ENCODE measurements around the gene XYLB. TPM values are rescaled to one million over a fixed set of nuclear protein-coding genes. Genes with fewer than 3 reads are reported as not detected.

XYLB gene
- total RNA-seq, 1 experiment from 2014 or later: 3.3 TPM

DNA sequence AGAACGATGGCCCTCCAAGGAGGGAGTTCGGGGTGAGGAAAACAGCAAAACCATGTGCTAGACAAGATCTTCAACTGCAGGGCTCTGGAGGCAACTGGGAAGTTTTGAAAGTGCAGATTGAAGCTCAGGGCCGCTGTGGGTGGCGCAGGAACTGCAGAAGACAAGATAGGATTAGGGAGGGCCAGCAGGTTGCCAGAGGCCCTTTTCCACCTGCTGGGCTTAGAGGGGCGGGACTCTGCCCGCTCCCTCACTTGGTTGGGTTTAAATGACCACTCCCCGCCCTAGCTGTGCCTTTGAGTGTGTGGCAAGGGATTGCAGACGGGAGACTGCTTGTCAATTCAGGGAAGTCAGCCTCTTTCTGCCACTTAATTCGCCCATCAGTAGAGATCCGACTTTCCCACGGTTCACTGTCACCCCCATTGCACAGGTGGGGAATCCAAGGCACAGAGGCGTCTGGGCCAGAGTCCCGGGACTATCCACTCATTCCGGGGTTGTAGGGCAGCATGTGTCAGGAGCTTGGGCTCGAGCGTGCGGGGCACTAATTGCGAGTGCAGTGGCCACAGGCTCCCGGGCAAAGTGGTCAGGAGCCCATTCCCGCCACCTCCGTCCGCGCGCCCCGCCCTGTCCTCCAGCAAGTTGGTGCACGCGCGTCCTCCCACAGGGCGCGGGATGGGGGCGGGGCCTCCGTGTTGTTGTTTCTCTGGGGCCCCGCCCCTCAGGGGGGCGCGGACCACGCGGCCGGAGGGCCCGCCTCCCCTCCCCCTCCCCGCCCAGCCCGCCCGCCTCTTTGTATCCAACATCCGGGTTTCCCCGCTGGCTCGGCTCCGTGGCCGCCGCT lies 106.7 kb downstream of the XYLB start, which contains the start of gene ACVR2B (continued):
- TF ChIP-seq TEAD1 (CRISPR knock-in tag; IDR thresholded peaks at IDR 0.05) (no peak), ZNF263 (CRISPR knock-in tag; IDR thresholded peaks at IDR 0.05; ENCODE audit: low read depth) (no peak), GTF2I (CRISPR knock-in tag; conservative IDR thresholded peaks at IDR 0.05) (0 out of 2 replicates have a peak, but pooled peaks have one; percentile 5), E2F4 (CRISPR knock-in tag; IDR thresholded peaks at IDR 0.05; ENCODE audit: borderline replicate concordance, low read depth) (no peak), ZNF671 (CRISPR knock-in tag; IDR thresholded peaks at IDR 0.05) (no peak), TCF7 (CRISPR knock-in tag; IDR thresholded peaks at IDR 0.05; ENCODE audit: low read depth) (no peak)
- TF ChIP-seq, protein P1, sequence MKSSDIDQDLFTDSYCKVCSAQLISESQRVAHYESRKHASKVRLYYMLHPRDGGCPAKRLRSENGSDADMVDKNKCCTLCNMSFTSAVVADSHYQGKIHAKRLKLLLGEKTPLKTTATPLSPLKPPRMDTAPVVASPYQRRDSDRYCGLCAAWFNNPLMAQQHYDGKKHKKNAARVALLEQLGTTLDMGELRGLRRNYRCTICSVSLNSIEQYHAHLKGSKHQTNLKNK (CRISPR knock-in tag; IDR thresholded peaks at IDR 0.05): no peak

- ChIA-PET POLR2A (no interaction called here), CTCF (interaction anchor here (1.4 to 1.6 kb wide), 3 partner anchors 42 to 457 kb away, joined by 3 to 20 read pairs (median 4); partner anchors contain the start of genes EXOG and XYLB)
- H3K36me3 Mint-ChIP-seq: peaks cover 6% of the 10 kb centered on the region
- H3K27ac Mint-ChIP-seq: no peak overlapping the region
- peak overlapping the region; percentile 80 for H3K4me3 Mint-ChIP-seq
- DNase-seq (ENCODE audit: low spot score) (no peak), ATAC-seq (no peak)
- TF ChIP-seq, protein P2, sequence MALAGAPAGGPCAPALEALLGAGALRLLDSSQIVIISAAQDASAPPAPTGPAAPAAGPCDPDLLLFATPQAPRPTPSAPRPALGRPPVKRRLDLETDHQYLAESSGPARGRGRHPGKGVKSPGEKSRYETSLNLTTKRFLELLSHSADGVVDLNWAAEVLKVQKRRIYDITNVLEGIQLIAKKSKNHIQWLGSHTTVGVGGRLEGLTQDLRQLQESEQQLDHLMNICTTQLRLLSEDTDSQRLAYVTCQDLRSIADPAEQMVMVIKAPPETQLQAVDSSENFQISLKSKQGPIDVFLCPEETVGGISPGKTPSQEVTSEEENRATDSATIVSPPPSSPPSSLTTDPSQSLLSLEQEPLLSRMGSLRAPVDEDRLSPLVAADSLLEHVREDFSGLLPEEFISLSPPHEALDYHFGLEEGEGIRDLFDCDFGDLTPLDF (CRISPR knock-in tag; IDR thresholded peaks at IDR 0.05): no peak
- TF ChIP-seq USF2 (CRISPR knock-in tag; IDR thresholded peaks at IDR 0.05) (no peak), STAT6 (CRISPR knock-in tag; conservative IDR thresholded peaks at IDR 0.05; ENCODE audit: low read depth) (no peak), FOXK1 (CRISPR knock-in tag; IDR thresholded peaks at IDR 0.05) (no peak), PRRX2 (CRISPR knock-in tag; IDR thresholded peaks at IDR 0.05) (0 out of 2 replicates have a peak, but pooled peaks have one; percentile 28)
- H3K27me3 Mint-ChIP-seq (ENCODE audit: low read depth): no peaks in the 10 kb centered on the region; the same call in 1 of the 2 replicates
- peaks cover 13% of the 10 kb centered on the region for H3K9me3 Mint-ChIP-seq
- peaks cover 36% of the 10 kb centered on the region for H3K4me1 Mint-ChIP-seq
These were observed 107.3 kb downstream of the XYLB start for GRCh38 chr3:38453913-38454177.

- Mint-ChIP-seq H3K4me3 (peak overlapping the region; percentile 98), H3K4me1 (peaks cover 40% of the 10 kb centered on the region), H3K27ac (peak overlapping the region; percentile 98), H3K36me3 (peaks cover 6% of the 10 kb centered on the region), H3K9me3 (peaks cover 13% of the 10 kb centered on the region), H3K27me3 (ENCODE audit: low read depth) (no peaks in the 10 kb centered on the region; the same call in 1 of the 2 replicates)
- TF ChIP-seq FOXP4 (CRISPR knock-in tag; IDR thresholded peaks at IDR 0.05) (0 out of 2 replicates have a peak, but pooled peaks have one; percentile 24), MYBL2 (CRISPR knock-in tag; IDR thresholded peaks at IDR 0.05) (0 out of 2 replicates have a peak, but pooled peaks have one; percentile 1), FOXP1 (CRISPR knock-in tag; IDR thresholded peaks at IDR 0.05; ENCODE audit: borderline replicate concordance) (0 out of 2 replicates have a peak, but pooled peaks have one; percentile 34), EMX1 (CRISPR knock-in tag; IDR thresholded peaks at IDR 0.05) (no peak), FOXK1 (CRISPR knock-in tag; IDR thresholded peaks at IDR 0.05) (peak; percentile 75; the same call in 1 of the 2 replicates), NR2C2 (CRISPR knock-in tag; IDR thresholded peaks at IDR 0.05) (0 out of 2 replicates have a peak, but pooled peaks have one; percentile 18), ZNF416 (CRISPR knock-in tag; IDR thresholded peaks at IDR 0.05) (0 out of 2 replicates have a peak, but pooled peaks have one; percentile 6), SMAD3 (CRISPR knock-in tag; IDR thresholded peaks at IDR 0.05; ENCODE audit: borderline replicate concordance) (no peak), RELA (CRISPR knock-in tag; IDR thresholded peaks at IDR 0.05; ENCODE audit: borderline replicate concordance) (no peak), JAZF1 (CRISPR knock-in tag; IDR thresholded peaks at IDR 0.05) (no peak)
- TF ChIP-seq, protein P1 (CRISPR knock-in tag; IDR thresholded peaks at IDR 0.05): no peak
- ATAC-seq (no peak; the same call in 1 of the 2 replicates), DNase-seq (ENCODE audit: low spot score) (peak; percentile 31)
- CTCF ChIA-PET: interaction anchor here (1.1 to 2.4 kb wide), 2 partner anchors 107 to 318 kb away, joined by 3 to 13 read pairs; partner anchors contain the start of genes ACAA1 and XYLB
- POLR2A ChIA-PET: interaction anchor here (0.6 to 1.6 kb wide), 2 partner anchors 15 to 31 kb away, joined by 4 to 5 read pairs; no protein-coding TSS in a partner anchor
These were observed 107.7 kb downstream of the XYLB start for GRCh38 chr3:38454178-38454883.
